T-helper 2 cell treated with Interferon-gamma antibody and Interleukin-4, amounts not matched to agents 100 ng/mL and 5 ng/mL, for 36 hours (primary cell): ENCODE data around the gene FBXW7. TPM values are rescaled to one million over a fixed set of nuclear protein-coding genes. Genes with fewer than 3 reads are reported as not detected.

Source experiments
- intact Hi-C: fragments of 100-400 bp; cut with micrococcal nuclease; formaldehyde crosslinking; loops from one replicate; pipeline ENCODE4 v1.15.1; 2023
- total RNA-seq: library from RNA; stranded (reverse); gene quantifications from 2 replicates; pipeline ENCODE4 v1.2.3, GENCODE V29; 2022

The FBXW7 gene
- total RNA-seq, 1 donor from 2014 or later, result 48.5 TPM

DNA sequence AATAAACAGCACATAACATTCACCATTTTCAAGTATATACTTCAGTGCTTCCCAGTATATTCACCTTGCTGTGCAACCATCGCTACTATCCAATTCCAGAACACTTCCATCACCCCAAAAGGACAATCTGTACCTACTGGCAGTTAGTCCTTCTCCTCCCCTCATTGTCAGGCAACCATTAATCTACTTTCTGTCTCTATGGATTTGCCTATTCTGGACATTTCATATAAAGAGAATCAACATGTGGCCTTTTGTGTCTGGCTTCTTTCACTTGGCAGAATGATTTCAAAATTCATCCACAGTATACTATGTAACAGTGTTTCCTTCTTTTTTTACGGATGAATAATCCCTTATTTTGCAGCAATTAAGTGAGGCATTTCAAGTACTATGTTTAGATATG, 189.4 kb downstream of the FBXW7 start:
- intact Hi-C loops, result no loop called here

DNA sequence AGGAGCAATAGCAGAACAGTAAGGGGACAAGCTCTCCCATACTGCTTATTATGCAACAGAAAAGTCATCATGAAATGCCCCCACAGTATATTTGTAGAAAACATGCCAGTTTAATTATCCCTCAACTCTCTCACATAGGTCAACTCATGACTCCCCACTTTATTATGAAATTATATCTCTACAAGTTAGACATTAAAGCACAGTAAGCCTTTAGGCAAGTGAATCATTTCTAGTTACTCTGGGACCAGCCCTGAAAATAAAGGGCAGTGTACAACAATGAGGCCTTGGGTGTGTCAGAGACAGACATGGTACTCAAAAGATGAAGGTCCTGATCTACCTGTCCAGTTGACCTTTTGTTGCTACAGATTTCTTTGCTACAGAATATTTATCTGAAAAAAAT, 191.9 kb downstream of the FBXW7 start:
- intact Hi-C loops, result no loop called here

DNA sequence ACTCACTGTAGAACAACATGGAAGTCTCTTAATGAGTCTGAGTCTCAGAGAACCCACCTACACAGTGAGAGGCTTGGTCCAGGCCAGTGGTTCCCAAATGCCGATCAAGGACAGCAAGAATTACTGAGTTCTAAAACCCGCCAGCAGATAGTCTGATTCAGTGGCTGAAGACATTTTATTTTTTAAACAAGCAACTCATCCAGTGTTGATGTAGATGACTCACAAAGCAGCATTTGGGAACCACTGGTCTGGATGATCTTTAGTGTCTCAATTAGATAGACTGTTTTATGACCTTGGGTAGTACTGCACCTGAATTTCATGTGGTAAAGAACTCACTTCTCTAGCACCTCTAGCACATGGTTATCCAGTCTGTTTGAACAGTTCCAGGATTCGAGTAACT, 193.6 kb downstream of the FBXW7 start:
- intact Hi-C loops, result no loop called here

- intact Hi-C loops, result no loop called here
Measured at GRCh38 chr4:152340818-152341217, 195.1 kb downstream of the FBXW7 start.

DNA sequence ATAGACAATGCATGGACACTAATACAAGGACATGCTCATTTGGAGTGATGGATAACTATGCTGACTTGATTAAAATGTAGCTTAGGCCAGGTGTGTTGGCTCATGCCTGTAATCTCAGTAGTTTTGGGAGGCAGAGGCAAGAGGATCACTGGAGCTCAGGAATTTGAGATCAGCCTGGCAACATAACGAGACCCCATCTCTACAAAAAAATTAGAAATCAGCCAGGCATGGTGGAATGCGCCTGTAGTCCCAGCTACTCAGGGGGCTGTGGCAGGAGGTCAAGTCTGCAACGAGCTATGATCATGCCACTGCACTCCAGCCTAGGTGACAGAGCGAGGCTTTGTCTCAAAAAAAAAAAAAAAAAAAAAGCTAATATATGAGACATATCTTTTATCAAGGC, 196.3 kb downstream of the FBXW7 start:
- intact Hi-C loops, result no loop called here

DNA sequence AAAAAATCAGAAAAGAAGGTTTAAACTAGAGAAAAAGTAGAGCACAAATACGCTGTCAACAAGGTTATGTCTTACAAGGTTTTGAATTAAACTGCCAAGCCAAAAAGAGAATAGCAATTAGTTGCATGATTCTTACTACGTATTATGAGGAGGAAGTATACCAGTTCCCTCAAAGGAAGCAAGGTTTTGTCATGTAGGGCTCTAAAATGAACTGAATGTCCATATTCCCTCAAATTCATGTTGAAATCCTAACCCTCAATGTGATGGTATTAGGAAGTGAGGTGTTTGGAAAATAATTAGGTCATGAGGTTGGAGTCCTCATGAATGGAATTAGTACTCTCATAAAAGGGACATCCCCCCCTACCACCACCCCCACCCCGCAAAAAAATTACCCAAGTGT, 201.0 kb downstream of the FBXW7 start:
- intact Hi-C loops, result no loop called here

- intact Hi-C loops, result no loop called here
Measured at GRCh38 chr4:152331042-152331441, 204.8 kb downstream of the FBXW7 start.

DNA sequence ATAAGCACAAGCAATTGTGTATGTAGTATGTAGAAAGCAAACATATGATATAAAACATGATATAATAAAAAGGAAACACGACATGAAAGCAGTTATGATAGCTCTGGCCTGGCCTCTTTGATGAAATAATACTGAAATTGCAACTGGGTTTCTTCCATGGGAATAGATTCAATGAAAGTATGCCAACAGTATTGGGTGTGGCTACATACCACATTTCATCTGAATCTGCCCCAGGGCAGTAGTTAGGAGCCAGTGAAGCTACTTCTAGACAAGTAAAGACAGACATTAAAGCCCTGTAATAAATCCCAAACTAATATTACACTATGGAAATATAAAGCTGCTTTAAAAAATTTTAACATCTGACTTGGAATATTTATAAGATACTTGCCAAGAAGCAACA, 207.3 kb downstream of the FBXW7 start:
- intact Hi-C loops, result no loop called here

DNA sequence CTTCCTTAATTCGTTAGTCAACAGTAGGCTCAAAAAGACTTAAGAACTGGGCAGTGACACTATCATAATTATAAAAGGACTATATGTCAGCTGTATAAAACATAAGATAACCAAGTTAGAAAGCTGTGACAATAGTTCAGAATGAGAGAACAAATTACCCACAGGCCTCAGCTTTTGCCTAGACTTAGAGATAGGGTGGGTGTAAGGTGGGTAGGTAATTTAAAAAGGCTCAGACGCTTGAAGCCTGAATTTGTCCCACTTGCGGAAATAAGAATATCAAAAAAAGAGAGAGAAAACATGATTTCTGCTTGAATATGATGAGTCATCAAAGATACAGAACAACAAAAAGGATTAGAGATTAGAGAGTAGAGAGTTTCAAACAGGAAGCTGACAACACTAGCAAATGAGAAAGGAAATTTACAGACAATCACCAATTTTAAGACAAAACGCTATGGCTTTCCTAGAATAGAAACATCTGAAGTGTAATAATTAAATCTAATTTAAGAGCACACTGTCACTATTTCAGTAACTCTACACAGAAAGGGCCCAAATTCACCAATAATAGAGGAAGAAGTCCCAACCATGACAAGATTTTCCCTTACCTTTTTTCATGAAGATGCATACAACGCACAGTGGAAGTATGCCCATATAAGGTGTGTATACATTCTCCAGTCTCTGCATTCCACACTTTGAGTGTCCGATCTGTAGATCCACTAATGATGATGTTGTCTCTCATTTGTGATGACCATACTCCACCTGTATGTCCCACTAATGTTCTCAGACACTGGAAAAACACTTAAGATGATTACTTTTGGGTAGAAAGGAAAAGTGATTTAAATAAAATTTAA, 208.1 kb downstream of the FBXW7 start:
- intact Hi-C loops, result no loop called here

DNA sequence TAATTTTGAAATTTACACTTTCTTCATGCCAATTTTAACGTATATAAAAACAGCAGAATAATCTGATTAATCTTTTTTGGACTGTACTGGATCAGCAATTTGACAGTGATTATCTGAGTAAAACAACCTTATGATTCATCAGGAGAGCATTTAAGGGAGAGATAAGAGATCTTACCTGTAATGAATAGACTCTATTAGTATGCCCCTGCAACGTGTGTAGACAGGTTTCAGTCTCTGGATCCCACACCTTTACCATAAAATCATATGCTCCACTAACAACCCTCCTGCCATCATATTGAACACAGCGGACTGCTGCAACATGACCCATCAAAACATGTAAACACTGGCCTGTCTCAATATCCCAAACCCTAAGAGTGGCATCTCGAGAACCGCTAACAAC, 210.1 kb downstream of the FBXW7 start:
- intact Hi-C loops, result no loop called here

GRCh38 chr4:152323221-152323620, 212.7 kb downstream of the FBXW7 start:
- intact Hi-C loops, result no loop called here

- intact Hi-C loops, result no loop called here
Measured at GRCh38 chr4:152322656-152323055, 213.2 kb downstream of the FBXW7 start.

- intact Hi-C loops, result no loop called here
Measured at GRCh38 chr4:152321923-152322322, 214.0 kb downstream of the FBXW7 start.

GRCh38 chr4:152321398-152321797, 214.5 kb downstream of the FBXW7 start:
- intact Hi-C loops, result no loop called here

GRCh38 chr4:152316969-152317368, 218.9 kb downstream of the FBXW7 start:
- intact Hi-C loops, result no loop called here

DNA sequence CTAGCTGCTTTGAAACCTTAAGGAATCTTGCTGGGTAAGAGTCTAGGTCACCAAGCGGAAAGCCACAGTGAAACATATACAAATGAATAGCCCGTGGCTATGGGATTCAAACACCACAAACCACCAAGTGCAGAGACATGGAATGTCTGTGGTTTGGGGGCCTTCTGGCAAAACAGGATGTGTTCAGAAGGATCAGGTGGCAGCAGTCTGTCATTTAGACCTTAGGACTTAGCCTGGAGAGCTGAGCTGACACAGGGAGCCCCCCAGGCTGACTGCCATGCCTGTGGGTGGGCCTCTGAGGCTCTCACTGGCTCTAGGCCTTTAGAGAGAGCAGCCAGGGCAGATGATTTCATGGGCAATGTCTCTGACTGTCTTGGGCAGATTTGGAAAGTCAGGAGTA, 225.6 kb downstream of the FBXW7 start:
- intact Hi-C loops, result no loop called here

DNA sequence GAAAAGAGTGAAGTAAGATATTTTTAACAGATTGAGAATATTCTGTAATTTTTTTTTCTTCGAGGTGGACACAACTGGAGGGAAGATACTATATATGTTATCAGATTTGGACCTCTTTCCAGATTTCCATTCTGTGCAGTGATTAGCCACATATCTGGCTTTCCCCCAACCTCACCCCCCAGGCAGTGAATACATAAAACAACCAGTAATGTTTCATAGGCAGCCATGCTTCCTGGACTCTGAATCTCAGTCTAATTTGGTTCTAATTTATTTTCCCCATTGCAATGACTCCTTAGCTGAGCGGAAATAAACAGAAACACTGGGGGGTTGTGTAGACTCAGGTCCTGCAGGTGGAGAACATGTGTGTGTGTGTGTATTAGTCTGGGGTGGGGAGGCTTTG, 226.5 kb downstream of the FBXW7 start:
- intact Hi-C loops, result no loop called here

DNA sequence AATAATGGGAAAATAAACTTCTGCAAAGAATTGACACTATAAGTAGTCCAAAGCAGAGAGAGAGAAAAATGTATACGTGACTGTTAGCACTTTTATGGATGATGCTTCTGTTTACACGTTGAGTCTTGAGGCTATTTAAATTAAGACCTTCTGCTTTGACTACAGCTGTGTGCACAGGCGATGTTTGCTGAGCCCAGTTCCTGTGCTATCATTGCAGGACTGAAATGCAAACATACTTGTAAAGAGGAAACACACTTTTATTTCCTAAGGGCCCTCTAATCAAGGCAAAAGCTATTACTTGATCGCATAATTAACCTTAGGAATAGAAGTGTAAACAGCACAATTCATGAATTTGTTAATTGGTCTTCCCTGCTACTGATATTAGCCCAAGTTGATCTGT, 226.9 kb downstream of the FBXW7 start:
- intact Hi-C loops, result no loop called here

- intact Hi-C loops, result no loop called here
Measured at GRCh38 chr4:152307669-152308068, 228.2 kb downstream of the FBXW7 start.

DNA sequence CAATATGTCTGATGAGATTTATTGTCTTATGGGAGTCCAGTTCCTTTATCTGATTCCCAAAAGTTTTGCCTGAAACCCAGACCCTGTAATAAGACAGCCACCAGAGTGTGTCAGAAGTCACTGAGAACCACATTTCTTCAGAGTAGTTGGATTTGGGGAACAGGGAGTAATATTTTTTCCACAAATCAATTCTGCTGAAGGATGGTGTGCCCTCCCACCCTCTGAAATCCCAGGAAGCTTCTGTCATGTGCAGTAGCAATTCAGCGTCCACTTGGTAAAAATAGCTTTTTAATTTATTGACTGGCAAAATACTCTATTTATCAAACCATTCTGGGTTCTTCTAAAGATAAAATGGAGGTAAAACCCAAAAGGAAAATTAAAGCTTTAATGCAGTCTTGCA, 229.4 kb downstream of the FBXW7 start:
- intact Hi-C loops, result no loop called here

- intact Hi-C loops, result no loop called here
Measured at GRCh38 chr4:152304220-152304619, 231.7 kb downstream of the FBXW7 start.

- intact Hi-C loops, result no loop called here
Measured at GRCh38 chr4:152301381-152301780, 234.5 kb downstream of the FBXW7 start.

DNA sequence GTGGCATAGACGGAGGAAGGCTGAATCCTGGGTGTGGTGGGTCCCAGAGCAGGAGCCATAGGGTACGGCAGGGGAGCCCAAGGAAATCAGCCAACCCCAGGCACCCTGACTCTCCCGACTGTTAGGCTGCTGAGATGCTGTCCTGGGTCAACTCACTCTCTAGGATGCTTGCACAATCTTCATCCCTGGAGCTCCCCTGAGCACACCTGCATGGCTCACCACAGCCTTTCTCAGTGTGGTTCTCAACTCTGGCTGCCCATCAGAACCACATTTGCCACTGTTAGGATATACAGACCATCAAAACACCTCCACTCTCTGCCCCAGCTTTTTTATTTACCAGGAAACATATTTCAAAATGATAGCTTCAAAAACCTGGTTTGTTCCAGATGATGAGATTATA, 236.3 kb downstream of the FBXW7 start:
- intact Hi-C loops, result no loop called here

DNA sequence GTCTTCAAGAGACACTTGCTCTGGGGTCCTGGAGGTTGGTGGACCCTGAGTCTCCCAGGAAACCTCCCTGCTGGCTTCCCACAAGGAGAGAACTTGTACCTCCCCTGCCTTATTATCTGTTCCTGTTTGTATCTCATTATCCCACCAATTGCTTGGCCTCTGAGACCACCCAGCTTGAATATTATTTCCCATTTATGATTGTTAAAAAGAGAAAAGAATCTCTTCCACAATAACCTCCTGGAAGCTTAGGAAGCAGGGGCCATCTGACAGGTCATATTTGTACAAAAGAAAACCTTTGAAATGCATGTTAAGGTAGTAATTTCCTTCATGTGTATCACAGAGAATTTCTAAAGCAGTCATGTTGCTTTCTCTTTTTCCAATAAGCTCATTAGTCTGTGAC, 239.5 kb downstream of the FBXW7 start:
- intact Hi-C loops, result no loop called here
